ENCODE measurements around the gene ZNF3. TPM values are rescaled to one million over a fixed set of nuclear protein-coding genes. Genes with fewer than 3 reads are reported as not detected.

Gene ZNF3
- total and polyA plus RNA-seq, 3 donors from 2014 or later: 23.4 to 27.7 (median 24.7) TPM

DNA sequence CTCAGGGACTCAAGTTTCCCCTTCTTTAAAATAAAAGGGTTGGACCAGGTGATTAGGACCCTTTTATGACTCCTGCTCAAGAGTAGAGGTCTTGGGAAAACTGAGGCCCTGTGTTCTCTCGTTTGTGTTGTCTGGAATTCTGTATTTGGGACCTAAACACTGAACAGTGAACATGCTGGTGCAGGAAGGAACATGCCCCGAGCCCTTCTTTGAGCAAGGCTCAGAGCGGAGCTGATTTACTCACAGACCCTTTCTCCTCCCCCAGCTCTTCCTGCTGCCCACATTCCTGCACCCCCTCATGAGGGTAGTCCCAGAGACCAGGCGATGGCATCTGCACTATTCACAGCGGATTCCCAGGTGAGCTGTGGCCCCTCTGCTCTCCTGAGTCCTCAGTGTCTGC lies 51.9 kb downstream of the ZNF3 start:
- TF ChIP-seq CTCF (IDR thresholded peaks at IDR 0.05) (no peak), POLR2A (IDR thresholded peaks at IDR 0.05) (no peak)
- H3K9me3 ChIP-seq: no peaks in the 10 kb centered on the region
- intact Hi-C loops (cut with DNase I; ENCODE audit: low total_unique reads): no loop called here
- H3K4me3 ChIP-seq: no peak overlapping the region
- DNase-seq: no peak
- H3K27me3 ChIP-seq: no peaks in the 10 kb centered on the region
- no peak overlapping the region for H3K27ac ChIP-seq
- H3K4me1 ChIP-seq: no peaks in the 10 kb centered on the region
- WGBS, 2 donors: 90 to 95% methylated on average over 5 of the region's 5 CpGs
- no peaks in the 10 kb centered on the region for H3K36me3 ChIP-seq (ENCODE audit: low read depth, missing control alignments)

DNA sequence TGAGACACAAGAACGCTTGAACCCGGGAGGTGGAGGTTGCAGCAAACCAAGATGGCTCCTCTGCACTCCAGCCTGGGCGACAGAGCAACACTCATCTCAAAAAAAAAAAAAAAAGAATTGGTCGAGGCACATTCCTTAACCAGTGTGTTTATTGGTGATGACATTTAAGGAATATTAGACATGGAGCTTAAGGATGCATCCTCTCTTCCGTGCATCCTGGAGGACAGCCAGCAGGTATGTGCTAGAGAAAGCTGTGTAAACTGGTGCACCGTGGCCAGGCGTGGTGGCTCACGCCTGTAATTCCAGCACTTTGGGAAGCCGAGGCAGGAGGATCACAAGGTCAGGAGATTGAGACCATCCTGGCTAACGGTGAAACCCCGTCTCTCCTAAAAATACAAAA lies 54.3 kb downstream of the ZNF3 start:
- H3K4me3 ChIP-seq: no peak overlapping the region
- 85 to 90% methylated on average over 11 of the region's 11 CpGs for WGBS, 2 donors
- no peaks in the 10 kb centered on the region for H3K27me3 ChIP-seq
- intact Hi-C loops (cut with DNase I; ENCODE audit: low total_unique reads): no loop called here
- H3K9me3 ChIP-seq: no peaks in the 10 kb centered on the region
- TF ChIP-seq POLR2A (IDR thresholded peaks at IDR 0.05) (no peak), CTCF (IDR thresholded peaks at IDR 0.05) (no peak)
- H3K27ac ChIP-seq: no peak overlapping the region
- no peak for DNase-seq
- peaks cover 3% of the 10 kb centered on the region for H3K4me1 ChIP-seq
- H3K36me3 ChIP-seq (ENCODE audit: low read depth, missing control alignments): no peaks in the 10 kb centered on the region

- H3K36me3 ChIP-seq (ENCODE audit: low read depth, missing control alignments): no peaks in the 10 kb centered on the region
- no peak overlapping the region for H3K27ac ChIP-seq
- DNase-seq: no peak
- peaks cover 12% of the 10 kb centered on the region for H3K4me1 ChIP-seq
- WGBS, 2 donors: 82 to 83% methylated on average over 12 of the region's 12 CpGs
- H3K27me3 ChIP-seq: no peaks in the 10 kb centered on the region
- intact Hi-C loops (cut with DNase I; ENCODE audit: low total_unique reads): no loop called here
- TF ChIP-seq CTCF (IDR thresholded peaks at IDR 0.05) (no peak), POLR2A (IDR thresholded peaks at IDR 0.05) (no peak)
- H3K9me3 ChIP-seq: no peaks in the 10 kb centered on the region
- H3K4me3 ChIP-seq: no peak overlapping the region
Measured at GRCh38 chr7:100024020-100024619, 57.4 kb downstream of the ZNF3 start.

GRCh38 chr7:100023526-100023925 lies 58.0 kb downstream of the ZNF3 start:
- Histone ChIP-seq H3K4me3 (no peak overlapping the region), H3K36me3 (ENCODE audit: low read depth, missing control alignments) (no peaks in the 10 kb centered on the region), H3K4me1 (peaks cover 17% of the 10 kb centered on the region), H3K27me3 (no peaks in the 10 kb centered on the region), H3K27ac (no peak overlapping the region), H3K9me3 (no peaks in the 10 kb centered on the region)
- WGBS, 2 donors: 91 to 94% methylated on average over 12 of the region's 12 CpGs
- intact Hi-C loops (cut with DNase I; ENCODE audit: low total_unique reads): no loop called here
- TF ChIP-seq CTCF (IDR thresholded peaks at IDR 0.05) (no peak), POLR2A (IDR thresholded peaks at IDR 0.05) (no peak)
- no peak for DNase-seq

- no peak for DNase-seq
- Histone ChIP-seq H3K4me1 (peaks cover 19% of the 10 kb centered on the region), H3K36me3 (ENCODE audit: low read depth, missing control alignments) (no peaks in the 10 kb centered on the region)
Measured at GRCh38 chr7:100022621-100023020, 58.9 kb downstream of the ZNF3 start.

More at GRCh38 chr7:100022621-100023020, 58.9 kb downstream of the ZNF3 start:
- Histone ChIP-seq H3K27me3 (no peaks in the 10 kb centered on the region), H3K4me3 (no peak overlapping the region), H3K27ac (no peak overlapping the region), H3K9me3 (no peaks in the 10 kb centered on the region)
- TF ChIP-seq POLR2A (IDR thresholded peaks at IDR 0.05) (no peak), CTCF (IDR thresholded peaks at IDR 0.05) (no peak)
- WGBS, 2 donors: 71 to 83% methylated on average over 5 of the region's 5 CpGs
- intact Hi-C loops (cut with DNase I; ENCODE audit: low total_unique reads): no loop called here

Data from testis (tissue), 3 donors.